DMS53 treated with DMSO at 0.1 percent for 48 hours (cell line): ENCODE data around the gene MTHFD2L.

Experiments
- DNase-seq: peaks from one replicate; lab custom pipeline; 2025; ENCODE audit not compliant: unreplicated experiment; lab: John Stamatoyannopoulos, UW

The MTHFD2L gene

GRCh38 chr4:74297539-74297938, 139.6 kb downstream of the MTHFD2L start:
- DNase-seq = no peak

GRCh38 chr4:74304095-74304625, 146.2 kb downstream of the MTHFD2L start:
- DNase-seq = no peak

GRCh38 chr4:74305000-74305399, 147.1 kb downstream of the MTHFD2L start:
- no peak for DNase-seq

- DNase-seq = no peak
Observed at GRCh38 chr4:74307170-74307569, 149.3 kb downstream of the MTHFD2L start.

- DNase-seq = no peak
Observed at GRCh38 chr4:74308215-74308614, 150.3 kb downstream of the MTHFD2L start, which contains the start of gene EPGN. Gene EPGN, plus strand, starts transcription at chr4:74308470. Its CDS starts 64 bp downstream, at chr4:74308534.

GRCh38 chr4:74309223-74309622, 151.3 kb downstream of the MTHFD2L start:
- no peak for DNase-seq

- DNase-seq = peak; percentile 47
Observed at GRCh38 chr4:74311696-74312313, 153.9 kb downstream of the MTHFD2L start.

- no peak for DNase-seq
Observed at GRCh38 chr4:74314329-74314728, 156.4 kb downstream of the MTHFD2L start.

- no peak for DNase-seq
Observed at GRCh38 chr4:74314944-74315343, 157.0 kb downstream of the MTHFD2L start.

GRCh38 chr4:74315376-74315775, 157.5 kb downstream of the MTHFD2L start:
- no peak for DNase-seq

GRCh38 chr4:74316397-74316796, 158.5 kb downstream of the MTHFD2L start:
- no peak for DNase-seq

GRCh38 chr4:74317616-74318246, 159.8 kb downstream of the MTHFD2L start:
- no peak for DNase-seq

GRCh38 chr4:74318276-74318675, 160.4 kb downstream of the MTHFD2L start:
- no peak for DNase-seq

- no peak for DNase-seq
Observed at GRCh38 chr4:74319470-74319869, 161.6 kb downstream of the MTHFD2L start.

GRCh38 chr4:74320559-74321118, 162.7 kb downstream of the MTHFD2L start:
- peak; percentile 67 for DNase-seq

GRCh38 chr4:74322301-74322700, 164.4 kb downstream of the MTHFD2L start:
- DNase-seq = no peak

- DNase-seq = no peak
Observed at GRCh38 chr4:74323663-74324062, 165.7 kb downstream of the MTHFD2L start.

- DNase-seq = no peak
Observed at GRCh38 chr4:74324262-74324661, 166.3 kb downstream of the MTHFD2L start.

- DNase-seq = no peak
Observed at GRCh38 chr4:74325886-74326285, 168.0 kb downstream of the MTHFD2L start.

GRCh38 chr4:74327762-74328161, 169.8 kb downstream of the MTHFD2L start:
- DNase-seq = no peak

GRCh38 chr4:74328501-74328900, 170.6 kb downstream of the MTHFD2L start:
- DNase-seq = no peak

GRCh38 chr4:74329307-74329706, 171.4 kb downstream of the MTHFD2L start:
- no peak for DNase-seq
